NCI-H128 (cell line): Measurements from ENCODE around the gene P4HB.

Experiments used
- DNase-seq: peaks from one replicate; lab custom pipeline; 2025; ENCODE audit not compliant: unreplicated experiment; lab: John Stamatoyannopoulos, UW

Gene P4HB

DNA sequence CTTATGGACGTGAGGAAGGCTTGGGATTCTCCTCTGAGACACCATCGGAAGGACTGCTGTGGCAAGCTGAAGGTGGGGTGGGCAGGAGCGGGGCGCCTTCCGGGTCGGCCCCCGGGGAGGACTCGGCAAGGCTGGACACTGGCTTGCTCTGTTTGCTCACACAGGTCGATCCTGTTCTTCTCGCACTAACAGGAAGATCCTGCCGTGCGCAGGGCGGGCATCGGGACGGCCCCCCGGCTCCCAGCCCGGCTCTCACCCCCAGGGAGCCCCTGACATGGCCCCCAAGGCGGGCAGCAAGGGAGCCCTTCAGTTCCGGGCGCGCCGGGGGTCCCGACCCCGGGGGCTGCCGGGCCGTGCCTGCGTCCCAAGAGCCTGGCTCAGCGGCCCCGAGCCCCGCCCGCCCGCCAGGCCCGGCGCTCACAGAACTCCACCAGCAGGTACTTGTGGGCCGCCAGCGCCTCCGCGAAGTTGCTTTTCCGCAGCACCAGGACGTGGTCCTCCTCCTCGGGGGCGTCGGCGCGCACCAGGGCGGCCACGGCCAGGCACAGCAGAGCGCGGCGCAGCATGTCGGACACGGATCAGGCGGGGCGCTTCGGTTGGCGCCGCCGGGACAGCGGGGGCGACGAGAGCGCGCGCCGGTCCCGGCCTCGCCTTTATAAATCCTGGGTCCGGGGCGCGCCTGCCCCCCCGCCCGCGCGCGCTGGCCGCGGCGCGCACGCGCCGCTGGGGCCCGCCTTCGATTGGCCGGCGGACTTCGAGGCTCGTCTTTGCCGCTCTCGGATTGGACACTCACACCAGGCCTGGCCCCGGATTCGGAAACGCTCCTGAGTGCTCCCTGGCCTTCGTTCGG, at the start of gene P4HB:
Gene P4HB (minus strand): TSS at position 630 of the 850 bp plus-strand sequence. CDS start 64 bp downstream, at position 566.
- no peak for DNase-seq

DNA sequence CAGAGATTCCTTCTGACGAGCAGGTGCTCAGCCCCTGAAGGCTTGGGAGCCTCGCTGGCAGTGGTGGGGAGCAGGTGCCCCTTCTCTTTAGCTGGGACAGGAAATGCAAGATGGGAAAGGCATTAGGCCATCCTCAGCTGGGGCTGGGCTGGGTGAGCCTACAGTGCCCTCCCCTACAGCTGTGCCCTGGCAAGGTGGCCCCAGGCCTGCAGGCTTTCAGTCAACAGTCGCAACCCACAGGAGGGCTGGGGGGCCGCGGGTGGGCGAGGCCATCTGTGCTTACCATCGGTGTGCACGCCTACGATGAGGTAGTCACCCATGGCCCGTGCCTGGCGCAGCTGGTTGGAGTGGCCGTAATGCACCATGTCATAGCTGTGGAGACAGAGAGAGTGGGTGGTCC, 48.9 kb upstream of the P4HB start:
- no peak for DNase-seq

- no peak for DNase-seq
These were observed 48.5 kb upstream of the P4HB start for GRCh38 chr17:81908793-81909192.

DNA sequence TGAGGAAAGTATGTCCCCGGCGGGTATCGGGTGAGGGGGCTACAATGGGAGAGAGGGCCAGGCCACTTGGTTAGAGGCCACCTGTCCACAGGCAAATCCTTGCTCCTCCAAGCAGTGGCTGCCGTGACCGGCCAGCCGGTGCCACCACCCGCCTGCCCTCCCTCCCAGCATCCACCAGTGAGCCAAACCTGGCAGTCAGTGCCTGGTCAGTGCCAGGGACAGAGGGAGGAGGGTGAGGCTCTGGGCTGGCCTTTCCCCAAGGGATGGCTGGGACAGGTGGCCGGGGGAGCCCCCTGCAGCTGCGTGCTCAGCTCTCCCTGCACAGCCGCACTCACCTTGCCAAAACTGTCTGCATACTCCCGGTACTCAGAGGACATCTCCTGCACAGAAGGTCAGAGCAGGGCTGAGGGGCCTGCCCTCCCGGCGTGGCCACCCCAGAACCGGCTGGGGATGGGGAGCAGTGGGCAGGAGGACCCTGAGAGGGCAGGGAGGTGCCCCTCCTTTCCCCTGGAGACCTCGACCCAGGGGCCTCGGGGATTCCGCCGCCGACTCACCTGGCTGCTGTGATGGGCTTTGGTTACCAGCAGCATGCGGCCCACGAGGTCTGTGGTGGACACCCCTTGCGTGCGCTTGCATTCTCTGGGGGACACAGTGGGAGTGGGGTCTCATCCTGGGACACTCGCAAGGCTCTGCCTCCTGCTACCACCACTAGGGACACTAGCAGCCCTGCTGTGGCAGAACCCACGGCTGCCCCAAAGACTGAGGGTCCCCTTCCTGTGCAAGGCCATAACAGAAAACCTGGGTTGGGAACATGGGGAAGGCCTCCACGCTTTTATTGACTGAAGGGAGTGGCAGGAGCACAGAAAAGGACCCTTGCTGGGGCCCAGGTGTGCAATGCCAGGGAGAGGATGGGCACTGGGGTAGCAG, 47.1 kb upstream of the P4HB start:
- DNase-seq = no peak

- DNase-seq = no peak
These were observed 46.3 kb upstream of the P4HB start for GRCh38 chr17:81906476-81907218.

GRCh38 chr17:81905993-81906392, 45.7 kb upstream of the P4HB start:
- no peak for DNase-seq

DNA sequence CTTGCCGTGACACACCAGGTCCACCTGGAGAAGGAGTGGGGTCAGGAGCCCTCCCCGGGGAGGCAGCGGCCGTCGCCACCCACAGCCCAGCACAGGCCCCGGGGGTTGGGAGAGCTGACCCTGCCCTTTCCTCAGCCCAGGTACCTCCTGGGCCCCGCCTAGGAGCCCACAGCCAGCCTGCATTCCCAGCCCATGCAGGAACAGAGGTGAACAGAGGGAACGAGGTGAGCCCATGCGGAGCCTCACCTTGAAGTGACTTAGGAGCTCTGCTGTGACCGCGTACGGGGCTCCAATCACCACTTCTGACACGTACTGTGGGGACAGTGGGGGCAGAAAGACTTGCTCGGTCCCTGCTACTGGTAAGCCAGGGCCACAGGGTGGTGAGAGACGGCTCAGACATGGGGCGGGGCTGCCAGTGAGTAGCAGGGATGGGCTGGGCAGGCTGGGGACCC, 45.1 kb upstream of the P4HB start:
- no peak for DNase-seq

DNA sequence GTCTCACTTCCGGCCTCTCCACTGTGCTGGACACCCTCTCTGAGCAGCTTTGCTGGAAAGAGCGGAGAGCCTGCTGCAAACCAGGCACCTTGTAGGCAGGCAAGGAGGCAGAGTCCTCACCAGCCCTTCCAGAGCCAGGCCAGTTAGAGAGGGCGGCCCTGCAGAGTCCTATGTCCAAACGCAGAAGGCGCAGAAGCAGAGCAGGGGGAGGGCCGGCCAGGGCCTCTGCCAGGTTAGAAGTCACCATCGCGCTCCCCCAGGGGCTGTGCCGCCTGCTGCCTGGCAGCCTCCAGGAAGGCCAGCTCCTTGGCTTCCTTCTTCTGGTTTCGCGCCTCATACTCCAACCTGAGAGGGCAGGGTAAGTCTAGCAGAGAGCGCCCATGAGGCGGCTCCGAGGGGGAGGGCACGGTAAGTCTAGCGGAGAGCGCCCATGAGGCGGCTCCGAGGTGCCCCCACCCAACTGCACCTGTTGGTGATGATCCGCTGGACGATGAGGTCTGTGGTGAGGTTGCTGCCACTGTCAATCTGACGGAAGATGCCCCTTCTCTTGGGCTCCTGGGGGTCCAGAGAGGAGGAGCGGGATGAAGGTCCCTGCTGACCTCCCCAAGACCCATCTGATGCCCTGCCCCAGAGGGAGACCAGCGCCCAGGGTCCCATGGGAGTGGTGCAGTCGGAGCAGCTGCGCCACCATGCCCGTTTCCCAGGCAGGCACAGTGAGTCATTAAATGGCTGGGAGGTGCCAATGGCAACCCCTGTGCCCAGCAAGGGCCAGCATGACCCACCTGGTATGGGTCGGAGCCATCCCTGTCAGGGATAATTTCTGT, 44.5 kb upstream of the P4HB start:
- no peak for DNase-seq

GRCh38 chr17:81903896-81904599, 43.7 kb upstream of the P4HB start:
- no peak for DNase-seq

GRCh38 chr17:81903415-81903831, 43.1 kb upstream of the P4HB start:
- no peak for DNase-seq

GRCh38 chr17:81902653-81903414, 42.5 kb upstream of the P4HB start:
- DNase-seq = no peak

GRCh38 chr17:81902023-81902652, 41.8 kb upstream of the P4HB start, which contains the start of gene NPB:
Gene NPB (plus strand): TSS chr17:81902238. CDS start chr17:81902278, 40 bp downstream.
- no peak for DNase-seq

- DNase-seq = no peak
These were observed 41.1 kb upstream of the P4HB start for GRCh38 chr17:81901167-81902022.

DNA sequence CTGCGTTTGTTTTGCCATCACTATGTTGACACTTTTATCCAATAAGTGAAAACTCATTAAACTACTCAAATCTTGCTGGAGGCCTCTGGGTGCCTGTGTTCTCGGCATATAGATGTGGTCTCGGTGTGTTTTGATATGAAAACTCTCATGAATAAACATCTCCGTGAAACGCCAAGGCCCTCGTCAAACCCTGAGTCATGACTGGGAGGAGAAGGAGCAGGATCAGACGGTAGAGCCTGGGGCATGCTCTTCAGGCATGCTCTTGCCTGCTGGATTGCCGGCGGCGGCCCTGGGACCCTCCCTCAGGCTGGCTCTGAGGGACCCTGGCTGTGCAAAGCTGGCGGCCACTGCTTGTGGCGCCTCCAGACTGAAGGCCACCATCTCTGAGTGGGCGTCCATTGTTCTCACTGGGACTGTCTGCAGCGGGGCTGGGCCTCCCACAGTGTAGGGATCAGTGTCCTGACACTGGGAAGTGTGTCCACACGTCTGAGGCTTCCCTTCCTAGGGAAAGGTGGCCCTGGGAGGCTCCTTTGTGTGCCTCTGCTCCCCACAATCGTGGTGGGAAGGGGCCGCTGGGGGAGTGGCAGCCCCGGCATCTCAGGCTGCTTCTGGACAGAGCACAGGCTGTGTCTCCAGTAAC, 40.0 kb upstream of the P4HB start:
- no peak for DNase-seq

DNA sequence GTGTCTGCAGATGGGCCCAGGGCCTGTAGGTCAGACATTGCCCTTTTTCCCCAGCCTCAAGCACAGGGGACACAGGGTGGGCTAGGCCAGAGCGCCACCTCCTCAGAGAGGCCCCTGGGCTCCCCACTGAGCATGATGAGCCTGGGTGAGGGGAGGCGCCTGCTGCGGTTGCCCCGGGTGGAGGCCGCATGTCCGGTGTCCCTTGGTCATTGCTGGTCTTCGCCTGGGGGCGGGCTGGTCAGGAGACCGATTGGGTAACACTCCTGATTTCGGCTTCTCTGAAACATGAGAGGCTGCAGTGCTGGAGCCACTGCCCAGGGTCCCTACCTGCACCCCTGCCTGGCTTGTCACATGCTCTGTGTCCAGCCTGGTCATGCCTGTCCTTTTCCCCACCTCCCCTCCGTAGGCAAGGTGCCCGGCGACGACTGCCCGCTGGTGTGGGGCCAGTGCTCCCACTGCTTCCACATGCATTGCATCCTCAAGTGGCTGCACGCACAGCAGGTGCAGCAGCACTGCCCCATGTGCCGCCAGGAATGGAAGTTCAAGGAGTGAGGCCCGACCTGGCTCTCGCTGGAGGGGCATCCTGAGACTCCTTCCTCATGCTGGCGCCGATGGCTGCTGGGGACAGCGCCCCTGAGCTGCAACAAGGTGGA, 39.3 kb upstream of the P4HB start:
- no peak for DNase-seq

GRCh38 chr17:81898885-81899284, 38.5 kb upstream of the P4HB start:
- DNase-seq = no peak
